ENCODE data around the gene HTRA1. TPM values are rescaled to one million over a fixed set of nuclear protein-coding genes. Genes with fewer than 3 reads are reported as not detected.

The HTRA1 gene
- total RNA-seq, 4 donors from 2014 or later, result 37.1 to 99.4 (median 68.2) TPM

- DNase-seq, result no peak
- no peaks in the 10 kb centered on the region for H3K27me3 ChIP-seq
- peaks cover 4 to 6% of the 10 kb centered on the region in 2 donors for H3K4me1 ChIP-seq
- H3K27ac ChIP-seq, result no peak overlapping the region
- no peak for TF ChIP-seq POLR2A (IDR thresholded peaks at IDR 0.05)
- no peak for TF ChIP-seq CTCF (IDR thresholded peaks at IDR 0.05)
- no peak overlapping the region for H3K4me3 ChIP-seq (replicated peaks in 1 of 3)
- intact Hi-C loops (cut with DNase I), result no loop called here
- H3K36me3 ChIP-seq, result peaks cover 0 to 7% of the 10 kb centered on the region in 2 donors
- no peaks in the 10 kb centered on the region for H3K9me3 ChIP-seq
- WGBS, 2 donors, result 82 to 85% methylated on average over 5 of the region's 5 CpGs
Observed at GRCh38 chr10:122508021-122508420, 46.7 kb downstream of the HTRA1 start.

GRCh38 chr10:122509323-122509722, 48.0 kb downstream of the HTRA1 start:
- 60 to 61% methylated on average over 11 of the region's 11 CpGs for WGBS, 2 donors
- DNase-seq, result peak; percentile 73 to 77
- Histone ChIP-seq H3K27ac (no peak overlapping the region), H3K36me3 (peaks cover 2 to 7% of the 10 kb centered on the region in 2 donors), H3K9me3 (no peaks in the 10 kb centered on the region), H3K27me3 (no peaks in the 10 kb centered on the region), H3K4me1 (peaks cover 2 to 4% of the 10 kb centered on the region in 2 donors), H3K4me3 (replicated peaks in 1 of 3) (no peak overlapping the region)
- intact Hi-C loops (cut with DNase I), result no loop called here
- no peak for TF ChIP-seq CTCF (IDR thresholded peaks at IDR 0.05)
- TF ChIP-seq POLR2A (IDR thresholded peaks at IDR 0.05), result no peak

GRCh38 chr10:122510326-122510725, 49.0 kb downstream of the HTRA1 start:
- Histone ChIP-seq H3K4me1 (no peaks in the 10 kb centered on the region), H3K27me3 (no peaks in the 10 kb centered on the region), H3K9me3 (no peaks in the 10 kb centered on the region), H3K36me3 (peaks cover 7 to 8% of the 10 kb centered on the region in 2 donors), H3K27ac (no peak overlapping the region), H3K4me3 (replicated peaks in 1 of 3) (no peak overlapping the region)
- no peak for DNase-seq
- intact Hi-C loops (cut with DNase I), result no loop called here
- TF ChIP-seq POLR2A (IDR thresholded peaks at IDR 0.05) (no peak), CTCF (IDR thresholded peaks at IDR 0.05) (no peak)
- WGBS, 2 donors, result 89 to 95% methylated on average over 11 of the region's 11 CpGs

- Histone ChIP-seq H3K36me3 (peaks cover 7 to 8% of the 10 kb centered on the region in 2 donors), H3K4me1 (no peaks in the 10 kb centered on the region), H3K9me3 (no peaks in the 10 kb centered on the region), H3K4me3 (replicated peaks in 1 of 3) (no peak overlapping the region), H3K27me3 (no peaks in the 10 kb centered on the region), H3K27ac (no peak overlapping the region)
- no peak for TF ChIP-seq POLR2A (IDR thresholded peaks at IDR 0.05)
- TF ChIP-seq CTCF (IDR thresholded peaks at IDR 0.05), result no peak
- whole genome bisulfite sequencing, 2 donors, result 97 to 98% methylated on average over 3 of the region's 3 CpGs
- no peak for DNase-seq
- intact Hi-C loops (cut with DNase I), result no loop called here
Observed at GRCh38 chr10:122510736-122511135, 49.4 kb downstream of the HTRA1 start.

- intact Hi-C loops (cut with DNase I), result no loop called here
- 87 to 97% methylated on average over 4 of the region's 4 CpGs for WGBS, 2 donors
- Histone ChIP-seq H3K9me3 (no peaks in the 10 kb centered on the region), H3K4me1 (no peaks in the 10 kb centered on the region), H3K27me3 (no peaks in the 10 kb centered on the region), H3K36me3 (peaks cover 7 to 8% of the 10 kb centered on the region in 2 donors), H3K4me3 (replicated peaks in 1 of 3) (no peak overlapping the region), H3K27ac (no peak overlapping the region)
- DNase-seq, result no peak
- no peak for TF ChIP-seq POLR2A (IDR thresholded peaks at IDR 0.05)
- TF ChIP-seq CTCF (IDR thresholded peaks at IDR 0.05), result no peak
Observed at GRCh38 chr10:122513053-122513452, 51.7 kb downstream of the HTRA1 start.

Data from thyroid gland (tissue), 4 donors.